Fibroblast of skin of left biceps (primary cell): ENCODE results near the gene RNF112.
"Not testable (repeated sequence)": the region's sequence is repeated elsewhere in the genome, so short reads cannot be mapped to it uniquely, and the experiment has no call there.

Source experiments
- DNase-seq, 2 experiments: peaks; one replicate each; pipeline ENCODE4 v3.0.0-alpha.2; 2013; ENCODE audit warnings: low read depth in 2 of 2

Gene RNF112

GRCh38 chr17:19447085-19447583 lies 36.1 kb downstream of the RNF112 start:
- DNase-seq, result peak; percentile 47 to 49

- DNase-seq, result peak; percentile 96 to 97
These were observed 37.6 kb downstream of the RNF112 start for GRCh38 chr17:19448341-19449268.

GRCh38 chr17:19449656-19450055 lies 38.6 kb downstream of the RNF112 start:
- DNase-seq, result no peak

- DNase-seq, result no peak
These were observed 42.3 kb downstream of the RNF112 start for GRCh38 chr17:19453296-19453695.

GRCh38 chr17:19454074-19454473 lies 43.0 kb downstream of the RNF112 start:
- no peak for DNase-seq

- no peak for DNase-seq
These were observed 45.2 kb downstream of the RNF112 start for GRCh38 chr17:19456016-19456927.

- DNase-seq, result no peak
These were observed 46.0 kb downstream of the RNF112 start for GRCh38 chr17:19457046-19457445.

GRCh38 chr17:19457830-19458271 lies 46.8 kb downstream of the RNF112 start:
- no peak for DNase-seq

- not testable (repeated sequence) for DNase-seq
These were observed 47.4 kb downstream of the RNF112 start for GRCh38 chr17:19458481-19458880.

- DNase-seq, result not testable (repeated sequence)
These were observed 48.1 kb downstream of the RNF112 start for GRCh38 chr17:19459018-19459655.

GRCh38 chr17:19460700-19461099 lies 49.7 kb downstream of the RNF112 start:
- no peak for DNase-seq

GRCh38 chr17:19461116-19461515 lies 50.1 kb downstream of the RNF112 start:
- no peak for DNase-seq

- no peak for DNase-seq
These were observed 50.6 kb downstream of the RNF112 start for GRCh38 chr17:19461681-19462080.

GRCh38 chr17:19462456-19463035 lies 51.5 kb downstream of the RNF112 start:
- DNase-seq, result not testable (repeated sequence)

- DNase-seq, result no peak
These were observed 53.3 kb downstream of the RNF112 start for GRCh38 chr17:19464031-19465026.
